ENCODE data around the gene FAM210B.

DNA sequence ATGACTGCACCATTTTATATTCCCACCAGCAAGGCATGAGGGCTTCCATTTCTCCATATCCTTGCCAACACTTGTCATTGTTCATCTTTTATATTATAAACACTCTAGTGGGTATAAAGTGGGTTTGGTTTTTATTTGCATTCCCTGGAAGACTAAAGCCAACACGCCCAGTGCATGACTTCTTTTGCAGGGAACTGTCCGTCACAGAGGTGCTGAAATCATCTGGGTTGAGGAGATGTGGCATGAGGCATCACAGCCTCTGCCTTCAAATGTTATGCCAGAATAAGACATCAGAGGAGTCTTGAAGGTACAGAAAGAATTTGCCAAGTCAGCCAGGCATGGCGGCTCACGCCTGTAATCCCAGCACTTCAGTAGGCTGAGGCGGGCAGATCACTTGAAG, 29.9 kb upstream of the FAM210B start:
- TF ChIP-seq, protein P1, sequence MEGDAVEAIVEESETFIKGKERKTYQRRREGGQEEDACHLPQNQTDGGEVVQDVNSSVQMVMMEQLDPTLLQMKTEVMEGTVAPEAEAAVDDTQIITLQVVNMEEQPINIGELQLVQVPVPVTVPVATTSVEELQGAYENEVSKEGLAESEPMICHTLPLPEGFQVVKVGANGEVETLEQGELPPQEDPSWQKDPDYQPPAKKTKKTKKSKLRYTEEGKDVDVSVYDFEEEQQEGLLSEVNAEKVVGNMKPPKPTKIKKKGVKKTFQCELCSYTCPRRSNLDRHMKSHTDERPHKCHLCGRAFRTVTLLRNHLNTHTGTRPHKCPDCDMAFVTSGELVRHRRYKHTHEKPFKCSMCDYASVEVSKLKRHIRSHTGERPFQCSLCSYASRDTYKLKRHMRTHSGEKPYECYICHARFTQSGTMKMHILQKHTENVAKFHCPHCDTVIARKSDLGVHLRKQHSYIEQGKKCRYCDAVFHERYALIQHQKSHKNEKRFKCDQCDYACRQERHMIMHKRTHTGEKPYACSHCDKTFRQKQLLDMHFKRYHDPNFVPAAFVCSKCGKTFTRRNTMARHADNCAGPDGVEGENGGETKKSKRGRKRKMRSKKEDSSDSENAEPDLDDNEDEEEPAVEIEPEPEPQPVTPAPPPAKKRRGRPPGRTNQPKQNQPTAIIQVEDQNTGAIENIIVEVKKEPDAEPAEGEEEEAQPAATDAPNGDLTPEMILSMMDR (IDR thresholded peaks at IDR 0.05) = no peak
- TF ChIP-seq POLR2A (IDR thresholded peaks at IDR 0.05) = no peak
